HepG2 (cell line): ENCODE measurements around the gene CAMK1. TPM values are rescaled to one million over a fixed set of nuclear protein-coding genes. Genes with fewer than 3 reads are reported as not detected.

Experiments used
- AGO2 ChIP-seq: fragments of 200-400 bp; formaldehyde crosslinking; optimal IDR thresholded peaks from 2 replicates; pipeline ENCODE3; 2017; ENCODE audit warnings: mild to moderate bottlenecking, low read depth, low read length, moderate library complexity
- ARNT2 ChIP-seq: sonication (generic); formaldehyde crosslinking; IDR thresholded peaks from 2 replicates; pipeline ENCODE4 v1.8.0; 2022; ENCODE audit warnings: mild to moderate bottlenecking, low read depth, missing genetic modification reagents, moderate library complexity
- BRD4 ChIP-seq: sonication (generic); formaldehyde crosslinking; IDR thresholded peaks from 2 replicates; pipeline ENCODE4 v1.4.0; 2020; ENCODE audit warnings: missing genetic modification reagents
- CC2D1A ChIP-seq: sonication (generic); formaldehyde crosslinking; IDR thresholded peaks from 2 replicates; pipeline ENCODE4 v1.8.1; 2023; ENCODE audit warnings: mild to moderate bottlenecking, missing genetic modification reagents
- CERS6 ChIP-seq: sonication (generic); formaldehyde crosslinking; IDR thresholded peaks from 2 replicates; pipeline ENCODE4 v1.5.0; 2020; ENCODE audit warnings: missing genetic modification reagents
- CTCF ChIP-seq: sonication (generic); formaldehyde crosslinking; IDR thresholded peaks from 2 replicates; pipeline ENCODE4 v1.5.0; 2020; ENCODE audit warnings: mild to moderate bottlenecking, missing genetic modification reagents, moderate library complexity
- MAF1 ChIP-seq: sonication (generic); formaldehyde crosslinking; IDR thresholded peaks from 2 replicates; pipeline ENCODE4 v1.5.0; 2020; ENCODE audit warnings: missing genetic modification reagents, borderline replicate concordance
- MEF2D ChIP-seq: sonication (generic); formaldehyde crosslinking; IDR thresholded peaks from 2 replicates; pipeline ENCODE4 v1.5.1; 2020; ENCODE audit warnings: mild to moderate bottlenecking, missing genetic modification reagents
- NR2F6 ChIP-seq, 2 experiments: IDR thresholded peaks; 2 replicates each; pipeline ENCODE4 v1.6.1; 2016; ENCODE audit warnings: antibody characterized with exemption in 1 of 2, mild to moderate bottlenecking in 1 of 2
- RCOR2 ChIP-seq: IDR thresholded peaks from 2 replicates; pipeline ENCODE4 v1.6.1; 2016; ENCODE audit warnings: missing biosample characterization, missing genetic modification reagents
- SNAPC5 ChIP-seq: sonication (generic); formaldehyde crosslinking; IDR thresholded peaks from 2 replicates; pipeline ENCODE4 v1.8.1; 2023; ENCODE audit warnings: mild to moderate bottlenecking, missing genetic modification reagents, borderline replicate concordance
- TOE1 ChIP-seq: sonication (generic); formaldehyde crosslinking; IDR thresholded peaks from 2 replicates; pipeline ENCODE4 v1.4.0; 2020; ENCODE audit warnings: mild to moderate bottlenecking, missing genetic modification reagents
- UBTF ChIP-seq: sonication (generic); formaldehyde crosslinking; IDR thresholded peaks from 2 replicates; pipeline ENCODE4 v1.4.0; 2020; ENCODE audit warnings: mild to moderate bottlenecking, missing genetic modification reagents
- ZBTB38 ChIP-seq: sonication (generic); formaldehyde crosslinking; IDR thresholded peaks from 2 replicates; pipeline ENCODE4 v1.5.1; 2020; ENCODE audit warnings: mild to moderate bottlenecking, missing genetic modification reagents
- ZFY ChIP-seq: sonication (generic); formaldehyde crosslinking; IDR thresholded peaks from 2 replicates; pipeline ENCODE4 v1.4.0; 2020; ENCODE audit warnings: missing genetic modification reagents
- ZIK1 ChIP-seq: sonication (generic); formaldehyde crosslinking; IDR thresholded peaks from 2 replicates; pipeline ENCODE4 v1.5.0; 2020; ENCODE audit warnings: mild to moderate bottlenecking, low read depth, missing genetic modification reagents, borderline replicate concordance
- ZMYM4 ChIP-seq: sonication (generic); formaldehyde crosslinking; IDR thresholded peaks from 2 replicates; pipeline ENCODE4 v1.8.1; 2023; ENCODE audit warnings: mild to moderate bottlenecking, missing genetic modification reagents
- ZNF124 ChIP-seq: sonication (generic); formaldehyde crosslinking; IDR thresholded peaks from 2 replicates; pipeline ENCODE4 v1.4.0; 2020; ENCODE audit warnings: missing genetic modification reagents
- ZNF501 ChIP-seq: sonication (generic); formaldehyde crosslinking; IDR thresholded peaks from 2 replicates; pipeline ENCODE4 v1.5.1; 2020; ENCODE audit warnings: mild to moderate bottlenecking, moderate library complexity, missing genetic modification reagents
- ZNF691 ChIP-seq: sonication (generic); formaldehyde crosslinking; IDR thresholded peaks from 2 replicates; pipeline ENCODE4 v1.4.0; 2020; ENCODE audit warnings: missing genetic modification reagents, low read depth, mild to moderate bottlenecking, borderline replicate concordance
- polyA plus RNA-seq, 8 experiments: library from polyadenylated mRNA; depleted of rRNA in 3 of 8; stranded (reverse) in 7 of 8; unstranded in 1 of 8; fragments of >200 nt; fragmentation: Illumina TruSeq in 4 of 8; extraction: Trizol in 4 of 8; gene quantifications; 2 replicates each; pipeline versions ENCODE4 v1.2.1 to v1.2.3, GENCODE V29; 2011 to 2016; ENCODE audit warnings: low read depth in 4 of 8, missing spikeins in 1 of 8, mixed read lengths in 1 of 8; ENCODE audit not compliant: insufficient read depth in 1 of 8
- total RNA-seq, 5 experiments: library from RNA; depleted of rRNA; stranded (reverse); fragments of >200 nt; fragmentation: Illumina TruSeq; extraction: Trizol; gene quantifications; 2 replicates each; pipeline ENCODE4 v1.2.3, GENCODE V29; 2016; ENCODE audit warnings: low read depth in 1 of 5

The CAMK1 gene
- total and polyA plus RNA-seq, 2 of the 13 experiments (the other 11 are each of a cell fraction or from before 2014, with no cell fraction given) = 26.4 to 53.3 TPM

GRCh38 chr3:9769426-9770275, at the start of gene CAMK1 (continued):
- peak; percentile 55; the same call in 1 of the 2 replicates for TF ChIP-seq ZBTB38 (CRISPR knock-in tag)
- peak; percentile 45 for TF ChIP-seq ZMYM4
- TF ChIP-seq ZFY (CRISPR knock-in tag) = peak; percentile 85
- no peak for TF ChIP-seq MEF2D (CRISPR knock-in tag)
- TF ChIP-seq ZNF691 (CRISPR knock-in tag) = peak; percentile 24; the same call in 1 of the 2 replicates
- TF ChIP-seq ZNF124 = 0 out of 2 replicates have a peak, but pooled peaks have one; percentile 18
- TF ChIP-seq RCOR2 (CRISPR knock-in tag) = peak; percentile 10; the same call in 1 of the 2 replicates
- TF ChIP-seq CTCF (CRISPR knock-in tag) = no peak; the same call in 1 of the 2 replicates
- peak; percentile 73; the same call in 1 of the 2 replicates for TF ChIP-seq ZNF501 (CRISPR knock-in tag)
- no peak for TF ChIP-seq TOE1 (CRISPR knock-in tag)
- TF ChIP-seq CC2D1A = 0 out of 2 replicates have a peak, but pooled peaks have one; percentile 27
- TF ChIP-seq BRD4 (CRISPR knock-in tag) = no peak
- TF ChIP-seq SNAPC5 (CRISPR knock-in tag) = no peak
- peak; percentile 88 for TF ChIP-seq UBTF (CRISPR knock-in tag)
- TF ChIP-seq AGO2 = peak; percentile 81
- no peak for TF ChIP-seq NR2F6 (IDR thresholded peaks at IDR 0.05)
- peak; percentile 14; the same call in 1 of the 2 replicates for TF ChIP-seq NR2F6 (CRISPR knock-in tag; IDR thresholded peaks at IDR 0.05)
- TF ChIP-seq MAF1 (CRISPR knock-in tag) = 0 out of 2 replicates have a peak, but pooled peaks have one; percentile 15
- TF ChIP-seq ZIK1 (CRISPR knock-in tag) = peak; percentile 76; the same call in 1 of the 2 replicates
- no peak for TF ChIP-seq CERS6 (CRISPR knock-in tag)
- TF ChIP-seq ARNT2 (CRISPR knock-in tag) = peak; percentile 48; the same call in 1 of the 2 replicates
